ENCODE data around the gene TRIM37. TPM values are rescaled to one million over a fixed set of nuclear protein-coding genes. Genes with fewer than 3 reads are reported as not detected.

The TRIM37 gene
- 53.9 and 63.4 TPM in 2 replicates for total RNA-seq

GRCh38 chr17:59106463-59107305 lies at the start of gene TRIM37:
TRIM37 (minus strand) TSS chr17:59106880; CDS start chr17:59106461, 419 bp downstream.

GRCh38 chr17:59155439-59156177 lies 48.9 kb upstream of the TRIM37 start, which contains the start of gene PRR11:
PRR11 (plus strand) TSS chr17:59155746; CDS start chr17:59169753, 14,007 bp downstream.

GRCh38 chr17:59154721-59155438 lies 48.2 kb upstream of the TRIM37 start, which contains the start of gene SKA2:
SKA2 (minus strand) TSS chr17:59155186; CDS start chr17:59155163, 23 bp downstream.

Other genes with a start within 250 kb of the TRIM37 start
- gene SKA2, start 48.3 kb upstream of the TRIM37 start, total RNA-seq, result 52.3 and 94.5 TPM in 2 replicates
- gene PRR11, start 48.9 kb upstream of the TRIM37 start, total RNA-seq, result 9.6 and 12.0 TPM in 2 replicates
- 24.7 and 26.4 TPM in 2 replicates for gene SMG8, start 103.2 kb upstream of the TRIM37 start, total RNA-seq
- 5.8 and 14.1 TPM in 2 replicates for gene GDPD1, start 113.6 kb upstream of the TRIM37 start, total RNA-seq
- 60.1 and 85.0 TPM in 2 replicates for gene YPEL2, start 224.8 kb upstream of the TRIM37 start, total RNA-seq